PFSK-1 (cell line): ENCODE data around the gene NCOA5.

Experiments used
- FOXP2 ChIP-seq: optimal IDR thresholded peaks from 2 replicates; pipeline ENCODE3; 2011; ENCODE audit warnings: borderline replicate concordance, control low read depth, inconsistent platforms; ENCODE audit not compliant: insufficient read depth; ENCODE audit errors: extremely low read length, extremely low read depth
- POLR2AphosphoS5 ChIP-seq: IDR thresholded peaks from 2 replicates; pipeline ENCODE4 v1.6.1; 2012; ENCODE audit warnings: low read depth, mild to moderate bottlenecking, control low read depth, low read length, moderate library complexity
- TAF1 ChIP-seq: IDR thresholded peaks from 2 replicates; pipeline ENCODE4 v1.6.1; 2012; ENCODE audit warnings: low read length, control low read depth, borderline replicate concordance; ENCODE audit not compliant: insufficient read depth
- TF ChIP-seq, protein P1 (sequence below), 2 experiments: IDR thresholded peaks; 2 replicates each; pipeline versions ENCODE4 v1.6.1 to v1.8.0; 2011 to 2012; ENCODE audit warnings: low read depth in 2 of 2, low read length in 2 of 2, control low read depth in 1 of 2, inconsistent platforms in 1 of 2, mild to moderate bottlenecking in 1 of 2, moderate library complexity in 1 of 2; ENCODE audit not compliant: insufficient read depth in 1 of 2

DNA sequence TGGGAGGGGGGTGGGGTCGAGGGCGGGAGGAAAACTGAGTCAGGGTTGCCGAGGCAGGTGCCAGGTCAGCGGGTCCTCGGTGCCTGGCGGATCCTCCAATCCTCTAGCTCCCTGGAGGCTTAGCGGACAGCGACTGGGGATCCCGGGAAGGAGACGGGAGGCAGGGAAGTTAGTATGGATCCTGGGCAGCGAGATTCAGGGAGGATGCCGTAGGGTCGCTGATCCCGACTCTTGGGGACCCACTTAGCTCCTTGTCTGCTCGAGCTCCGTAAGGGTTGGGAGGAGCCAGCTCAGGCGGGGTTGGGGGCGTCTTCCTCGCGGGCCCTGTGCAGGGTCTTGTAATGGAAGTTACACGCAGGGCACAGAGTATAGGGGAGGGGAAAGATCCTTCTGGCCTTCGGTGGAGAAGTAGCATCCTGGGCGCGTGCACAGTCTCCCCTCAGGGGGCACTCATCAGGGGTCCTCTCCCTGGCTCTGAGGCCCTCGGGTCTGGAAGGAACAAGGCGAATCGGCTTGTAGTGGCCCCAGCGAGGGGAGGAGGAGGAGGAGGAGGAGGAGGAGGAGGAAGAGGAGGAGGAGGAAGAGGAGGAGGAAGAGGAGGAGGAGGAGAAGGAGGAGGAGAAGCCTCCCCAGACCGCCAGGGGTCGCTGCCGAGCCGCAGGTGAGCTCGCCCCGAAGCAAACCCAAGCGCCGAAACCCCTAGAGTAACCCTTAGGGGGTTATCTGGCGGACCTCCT, 67.2 kb downstream of the NCOA5 start:
- TF ChIP-seq POLR2AphosphoS5 (no peak), TAF1 (no peak), FOXP2 (no peak)
- TF ChIP-seq, protein P1, sequence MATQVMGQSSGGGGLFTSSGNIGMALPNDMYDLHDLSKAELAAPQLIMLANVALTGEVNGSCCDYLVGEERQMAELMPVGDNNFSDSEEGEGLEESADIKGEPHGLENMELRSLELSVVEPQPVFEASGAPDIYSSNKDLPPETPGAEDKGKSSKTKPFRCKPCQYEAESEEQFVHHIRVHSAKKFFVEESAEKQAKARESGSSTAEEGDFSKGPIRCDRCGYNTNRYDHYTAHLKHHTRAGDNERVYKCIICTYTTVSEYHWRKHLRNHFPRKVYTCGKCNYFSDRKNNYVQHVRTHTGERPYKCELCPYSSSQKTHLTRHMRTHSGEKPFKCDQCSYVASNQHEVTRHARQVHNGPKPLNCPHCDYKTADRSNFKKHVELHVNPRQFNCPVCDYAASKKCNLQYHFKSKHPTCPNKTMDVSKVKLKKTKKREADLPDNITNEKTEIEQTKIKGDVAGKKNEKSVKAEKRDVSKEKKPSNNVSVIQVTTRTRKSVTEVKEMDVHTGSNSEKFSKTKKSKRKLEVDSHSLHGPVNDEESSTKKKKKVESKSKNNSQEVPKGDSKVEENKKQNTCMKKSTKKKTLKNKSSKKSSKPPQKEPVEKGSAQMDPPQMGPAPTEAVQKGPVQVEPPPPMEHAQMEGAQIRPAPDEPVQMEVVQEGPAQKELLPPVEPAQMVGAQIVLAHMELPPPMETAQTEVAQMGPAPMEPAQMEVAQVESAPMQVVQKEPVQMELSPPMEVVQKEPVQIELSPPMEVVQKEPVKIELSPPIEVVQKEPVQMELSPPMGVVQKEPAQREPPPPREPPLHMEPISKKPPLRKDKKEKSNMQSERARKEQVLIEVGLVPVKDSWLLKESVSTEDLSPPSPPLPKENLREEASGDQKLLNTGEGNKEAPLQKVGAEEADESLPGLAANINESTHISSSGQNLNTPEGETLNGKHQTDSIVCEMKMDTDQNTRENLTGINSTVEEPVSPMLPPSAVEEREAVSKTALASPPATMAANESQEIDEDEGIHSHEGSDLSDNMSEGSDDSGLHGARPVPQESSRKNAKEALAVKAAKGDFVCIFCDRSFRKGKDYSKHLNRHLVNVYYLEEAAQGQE (IDR thresholded peaks at IDR 0.05; ENCODE audit: insufficient read depth in 1 of 2, low read depth in 2 of 2, low read length in 2 of 2): 0 out of 4 replicates have a peak, but pooled peaks of 1 of the 2 experiments have one; percentile 32
